ENCODE data around the gene CDC14B. TPM values are rescaled to one million over a fixed set of nuclear protein-coding genes. Genes with fewer than 3 reads are reported as not detected.

CDC14B gene
- total RNA-seq, 1 experiment from 2014 or later = 28.4 TPM

DNA sequence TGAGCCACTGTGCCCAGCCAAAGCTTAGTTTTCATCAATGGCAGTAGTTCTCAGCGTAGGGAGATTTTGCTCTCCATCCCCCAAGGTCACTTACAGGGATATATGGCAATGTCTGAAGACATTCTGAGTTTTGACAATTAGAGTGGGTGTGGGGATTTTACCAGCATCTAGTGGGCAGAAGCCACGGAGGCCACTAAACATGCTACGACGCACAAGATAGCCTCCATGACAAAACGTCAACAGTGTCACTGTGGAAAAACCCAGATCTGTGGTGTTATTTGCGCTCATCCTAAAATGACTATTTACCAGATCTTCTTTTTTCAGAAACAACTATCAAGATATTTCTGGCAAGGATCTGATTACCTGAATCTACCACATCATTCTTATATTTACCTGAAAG is 68.2 kb downstream of the CDC14B start:
- Histone ChIP-seq H3K9me3 (ENCODE audit: control insufficient read depth, low read depth, low read length) (no peaks in the 10 kb centered on the region), H3K79me2 (ENCODE audit: insufficient read depth, low read length) (no peaks in the 10 kb centered on the region), H3K27ac (ENCODE audit: insufficient read length, low read depth, low read length) (no peak overlapping the region), H3K9ac (ENCODE audit: extremely low read depth, insufficient read length, low read length) (no peak overlapping the region), H3K23me2 (ENCODE audit: insufficient read length, low read depth, low read length, poor library complexity, severe bottlenecking) (no peaks in the 10 kb centered on the region), H2AK5ac (ENCODE audit: insufficient read length, low read length) (no peak overlapping the region), H4K91ac (ENCODE audit: insufficient read length, low read depth, low read length) (no peak overlapping the region), H3K23ac (ENCODE audit: insufficient read length, low read depth, low read length) (no peak overlapping the region), H3K79me1 (ENCODE audit: insufficient read depth, low read depth, low read length, poor library complexity, severe bottlenecking) (no peaks in the 10 kb centered on the region), H2BK15ac (ENCODE audit: low read depth, low read length) (no peak overlapping the region), H3T11ph (ENCODE audit: low read length) (no peak overlapping the region), H2BK20ac (ENCODE audit: low read depth, low read length, poor library complexity, severe bottlenecking) (no peak overlapping the region), H3K18ac (ENCODE audit: insufficient read length, low read depth, low read length) (no peak overlapping the region), H3K27me3 (ENCODE audit: insufficient read depth, low read length) (no peaks in the 10 kb centered on the region), H3K56ac (ENCODE audit: insufficient read length, low read depth, low read length) (no peak overlapping the region), H4K5ac (ENCODE audit: insufficient read length, low read depth, low read length) (no peak overlapping the region), H2AFZ (ENCODE audit: low read length) (no peak overlapping the region), H2BK120ac (ENCODE audit: low read depth, low read length, poor library complexity, severe bottlenecking) (no peak overlapping the region), H2BK12ac (ENCODE audit: insufficient read length, low read depth, low read length) (no peak overlapping the region), H3K4me2 (ENCODE audit: insufficient read depth, insufficient read length, low read length) (no peak overlapping the region), H3K14ac (ENCODE audit: insufficient read depth, low read length) (no peak overlapping the region), H2BK5ac (ENCODE audit: insufficient read length, low read length) (no peak overlapping the region), H3K4ac (ENCODE audit: low read depth, low read length) (no peak overlapping the region), H4K20me1 (ENCODE audit: control insufficient read depth, insufficient read depth, insufficient read length) (peaks cover 3% of the 10 kb centered on the region), H4K8ac (replicated peaks; ENCODE audit: insufficient read length, low read depth, low read length) (no peak overlapping the region), H3K4me1 (ENCODE audit: insufficient read depth, low read length) (no peaks in the 10 kb centered on the region)
- Mint-ChIP-seq H3K36me3 (ENCODE audit: insufficient read depth in 1 of 3, low read depth in 3 of 3) (peaks cover 0 to 4% (median 4%) of the 10 kb centered on the region in 3 experiments; a peak in 2 of 7 replicates), H3K27me3 (ENCODE audit: low read depth) (no peaks in the 10 kb centered on the region), H3K27ac (no peak overlapping the region; a peak in 1 of 7 replicates), H3K4me3 (no peak overlapping the region), H3K4me1 (peaks cover 0 to 5% of the 10 kb centered on the region in 2 experiments; a peak in 1 of 4 replicates), H3K9me3 (no peaks in the 10 kb centered on the region)
- DNase-seq = no peak
- TF ChIP-seq, protein P1, sequence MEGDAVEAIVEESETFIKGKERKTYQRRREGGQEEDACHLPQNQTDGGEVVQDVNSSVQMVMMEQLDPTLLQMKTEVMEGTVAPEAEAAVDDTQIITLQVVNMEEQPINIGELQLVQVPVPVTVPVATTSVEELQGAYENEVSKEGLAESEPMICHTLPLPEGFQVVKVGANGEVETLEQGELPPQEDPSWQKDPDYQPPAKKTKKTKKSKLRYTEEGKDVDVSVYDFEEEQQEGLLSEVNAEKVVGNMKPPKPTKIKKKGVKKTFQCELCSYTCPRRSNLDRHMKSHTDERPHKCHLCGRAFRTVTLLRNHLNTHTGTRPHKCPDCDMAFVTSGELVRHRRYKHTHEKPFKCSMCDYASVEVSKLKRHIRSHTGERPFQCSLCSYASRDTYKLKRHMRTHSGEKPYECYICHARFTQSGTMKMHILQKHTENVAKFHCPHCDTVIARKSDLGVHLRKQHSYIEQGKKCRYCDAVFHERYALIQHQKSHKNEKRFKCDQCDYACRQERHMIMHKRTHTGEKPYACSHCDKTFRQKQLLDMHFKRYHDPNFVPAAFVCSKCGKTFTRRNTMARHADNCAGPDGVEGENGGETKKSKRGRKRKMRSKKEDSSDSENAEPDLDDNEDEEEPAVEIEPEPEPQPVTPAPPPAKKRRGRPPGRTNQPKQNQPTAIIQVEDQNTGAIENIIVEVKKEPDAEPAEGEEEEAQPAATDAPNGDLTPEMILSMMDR (conservative IDR thresholded peaks at IDR 0.05) = no peak
- no CpG with 5 or more reads among the region's 6 CpGs for whole genome bisulfite sequencing (ENCODE audit: extremely low coverage, insufficient read length, low lambda C conversion rate)
